GM23338 (cell line): ENCODE data around the gene CENPP. TPM values are rescaled to one million over a fixed set of nuclear protein-coding genes. Genes with fewer than 3 reads are reported as not detected.

Source experiments
- ATAC-seq: fragments of 200-7000 bp; cut with Tn5 transposase; 3 replicates; pipeline ENCODE4 v1.9.1; 2020
- DNase-seq: peaks from one replicate; pipeline ENCODE4 v3.0.0-alpha.2; 2015; ENCODE audit warnings: low spot score
- H2AFZ ChIP-seq: fragments of 200-600 bp; sonication (generic); 2 replicates; pipeline ENCODE4 v1.8.0; 2016; ENCODE audit warnings: antibody characterized with exemption, mild to moderate bottlenecking, moderate library complexity
- H3F3A ChIP-seq: fragments of 200-600 bp; sonication (generic); replicated peaks from 2 replicates; pipeline ENCODE4 v1.8.0; 2017; ENCODE audit warnings: antibody characterized with exemption, mixed run types, low read depth
- H3K27ac ChIP-seq: fragments of 200-600 bp; sonication (generic); 2 replicates; pipeline ENCODE4 v1.6.1; 2016; ENCODE audit warnings: low read depth
- H3K27me3 ChIP-seq: fragments of 200-600 bp; sonication (generic); 2 replicates; pipeline ENCODE4 v1.8.0; 2016; ENCODE audit warnings: mild to moderate bottlenecking, mixed run types, moderate library complexity; ENCODE audit not compliant: insufficient read depth
- H3K36me3 ChIP-seq: fragments of 200-600 bp; sonication (generic); 2 replicates; pipeline ENCODE4 v1.8.0; 2016; ENCODE audit warnings: mild to moderate bottlenecking; ENCODE audit not compliant: insufficient read depth
- H3K4me1 ChIP-seq: fragments of 200-600 bp; sonication (generic); 2 replicates; pipeline ENCODE4 v1.8.0; 2016; ENCODE audit warnings: mild to moderate bottlenecking, moderate library complexity; ENCODE audit not compliant: insufficient read depth
- H3K4me2 ChIP-seq: fragments of 200-600 bp; sonication (generic); 2 replicates; pipeline ENCODE4 v1.7.1; 2017; ENCODE audit warnings: mixed run types
- H3K4me3 ChIP-seq: fragments of 200-600 bp; sonication (generic); 2 replicates; pipeline ENCODE4 v1.6.1; 2016; ENCODE audit warnings: mixed run types
- H3K79me2 ChIP-seq: fragments of 200-600 bp; sonication (generic); replicated peaks from 2 replicates; pipeline ENCODE4 v1.8.0; 2017; ENCODE audit warnings: mild to moderate bottlenecking; ENCODE audit not compliant: insufficient read depth
- H3K9me2 ChIP-seq: fragments of 200-600 bp; sonication (generic); 2 replicates; pipeline ENCODE4 v1.8.0; 2017; ENCODE audit not compliant: insufficient read depth
- H4K20me1 ChIP-seq: fragments of 200-600 bp; sonication (generic); replicated peaks from 2 replicates; pipeline ENCODE4 v1.8.0; 2017; ENCODE audit warnings: mild to moderate bottlenecking; ENCODE audit not compliant: insufficient read depth
- H3K27ac Mint-ChIP-seq: 2 replicates; pipeline ENCODE4 v1.8.0; 2020; ENCODE audit warnings: inconsistent platforms, mild to moderate bottlenecking, moderate library complexity, mixed read lengths
- H3K27me3 Mint-ChIP-seq: 3 replicates; pipeline ENCODE4 v1.8.0; 2022; ENCODE audit warnings: low read depth, mild to moderate bottlenecking, moderate library complexity, mixed read lengths, inconsistent platforms; ENCODE audit not compliant: insufficient read depth, poor library complexity
- H3K36me3 Mint-ChIP-seq: 3 replicates; pipeline ENCODE4 v1.8.0; 2021; ENCODE audit warnings: low read depth, mild to moderate bottlenecking, inconsistent platforms, moderate library complexity, mixed read lengths
- H3K4me1 Mint-ChIP-seq: 3 replicates; pipeline ENCODE4 v1.8.0; 2020; ENCODE audit warnings: mild to moderate bottlenecking, inconsistent platforms, mixed read lengths
- H3K4me3 Mint-ChIP-seq: 3 replicates; pipeline ENCODE4 v1.8.0; 2021; ENCODE audit warnings: moderate library complexity, mild to moderate bottlenecking, inconsistent platforms, mixed read lengths
- H3K9me3 Mint-ChIP-seq: 3 replicates; pipeline ENCODE4 v1.8.0; 2020; ENCODE audit warnings: moderate library complexity, mild to moderate bottlenecking, inconsistent platforms, mixed read lengths
- EZH2 ChIP-seq: fragments of 200-600 bp; sonication (generic); IDR thresholded peaks from one replicate; pipeline ENCODE4 v1.8.0; 2017; ENCODE audit warnings: antibody characterized with exemption, mild to moderate bottlenecking, low read depth; ENCODE audit not compliant: unreplicated experiment
- EZH2phosphoT487 ChIP-seq: fragments of 200-600 bp; sonication (generic); IDR thresholded peaks from one replicate; pipeline ENCODE4 v1.8.1; 2018; ENCODE audit warnings: antibody characterized with exemption; ENCODE audit not compliant: unreplicated experiment
- NANOG ChIP-seq: IDR thresholded peaks from 2 replicates; pipeline ENCODE4 v1.6.1; 2016; ENCODE audit warnings: antibody characterized with exemption, borderline replicate concordance
- STAT1 ChIP-seq: IDR thresholded peaks from one replicate; pipeline ENCODE4 v1.6.1; 2016; ENCODE audit warnings: antibody characterized with exemption; ENCODE audit not compliant: unreplicated experiment
- ZNF331 ChIP-seq: fragments of 250-450 bp; sonication (Bioruptor Pico); IDR thresholded peaks from 2 replicates; pipeline ENCODE4 v1.5.0; 2020; ENCODE audit warnings: low read depth, mild to moderate bottlenecking, moderate library complexity
- polyA plus RNA-seq: library from polyadenylated mRNA; unstranded; fragments of >200 nt; fragmentation: Nextera tagmentation; extraction: Ambion mirVana; gene quantifications from 2 replicates; pipeline ENCODE4 v1.2.1, GENCODE V29; 2016
- total RNA-seq: library from RNA; depleted of rRNA; stranded (reverse); fragments of >200 nt; shearing (Covaris generic); gene quantifications from 2 replicates; pipeline ENCODE4 v1.2.3, GENCODE V29; 2014
- TF ChIP-seq, protein P1 (sequence below), 2 experiments: fragments of 200-600 bp in 1 of 2; sonication (generic) in 1 of 2; conservative IDR thresholded peaks; 2 replicates each; pipeline versions ENCODE4 v1.5.1 to v1.6.1; 2016 to 2017; ENCODE audit warnings: antibody characterized with exemption in 2 of 2, low read depth in 2 of 2, mild to moderate bottlenecking in 2 of 2, moderate library complexity in 1 of 2
- TF ChIP-seq, protein P2 (sequence below): IDR thresholded peaks from 2 replicates; pipeline ENCODE4 v1.6.1; 2016; ENCODE audit warnings: antibody characterized with exemption

CENPP gene
- total and polyA plus RNA-seq, 2 experiments from 2014 or later: 11.0 to 12.6 TPM

DNA sequence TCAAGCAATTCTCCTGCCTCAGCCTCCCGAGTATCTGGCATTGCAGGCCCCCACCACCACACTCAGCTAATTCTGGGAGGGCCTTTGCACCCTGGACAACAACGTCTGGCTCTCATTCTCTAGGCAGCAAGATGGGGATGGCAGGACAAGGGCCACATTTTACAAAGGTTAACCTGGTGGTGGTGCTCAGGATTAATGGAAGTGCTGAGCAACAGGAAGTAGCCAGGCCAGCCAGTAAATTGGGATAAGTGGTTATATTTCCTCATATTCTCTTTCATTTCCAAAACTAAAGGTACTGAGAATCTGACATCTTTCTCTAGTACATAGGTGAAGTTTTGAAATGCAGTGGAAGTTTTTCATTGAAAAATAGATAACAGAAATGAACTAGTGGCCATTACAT lies 181.3 kb downstream of the CENPP start:
- Histone ChIP-seq H3F3A (no peaks in the 10 kb centered on the region), H3K9me2 (no peaks in the 10 kb centered on the region), H3K4me3 (no peak overlapping the region), H3K36me3 (no peaks in the 10 kb centered on the region), H3K4me1 (peaks cover 12% of the 10 kb centered on the region; the same call in 1 of the 2 replicates), H3K79me2 (no peaks in the 10 kb centered on the region), H4K20me1 (no peaks in the 10 kb centered on the region), H3K27ac (no peak overlapping the region), H3K4me2 (no peak overlapping the region), H2AFZ (no peak overlapping the region), H3K27me3 (no peaks in the 10 kb centered on the region)
- Mint-ChIP-seq H3K36me3 (no peaks in the 10 kb centered on the region), H3K27me3 (peaks cover 8% of the 10 kb centered on the region), H3K9me3 (no peaks in the 10 kb centered on the region), H3K4me1 (peaks cover 30% of the 10 kb centered on the region), H3K4me3 (no peak overlapping the region), H3K27ac (no peak overlapping the region)
- ATAC-seq (no peak), DNase-seq (no peak)
- TF ChIP-seq EZH2phosphoT487 (no peak), EZH2 (no peak), ZNF331 (CRISPR knock-in tag) (no peak)
- TF ChIP-seq, protein P1, sequence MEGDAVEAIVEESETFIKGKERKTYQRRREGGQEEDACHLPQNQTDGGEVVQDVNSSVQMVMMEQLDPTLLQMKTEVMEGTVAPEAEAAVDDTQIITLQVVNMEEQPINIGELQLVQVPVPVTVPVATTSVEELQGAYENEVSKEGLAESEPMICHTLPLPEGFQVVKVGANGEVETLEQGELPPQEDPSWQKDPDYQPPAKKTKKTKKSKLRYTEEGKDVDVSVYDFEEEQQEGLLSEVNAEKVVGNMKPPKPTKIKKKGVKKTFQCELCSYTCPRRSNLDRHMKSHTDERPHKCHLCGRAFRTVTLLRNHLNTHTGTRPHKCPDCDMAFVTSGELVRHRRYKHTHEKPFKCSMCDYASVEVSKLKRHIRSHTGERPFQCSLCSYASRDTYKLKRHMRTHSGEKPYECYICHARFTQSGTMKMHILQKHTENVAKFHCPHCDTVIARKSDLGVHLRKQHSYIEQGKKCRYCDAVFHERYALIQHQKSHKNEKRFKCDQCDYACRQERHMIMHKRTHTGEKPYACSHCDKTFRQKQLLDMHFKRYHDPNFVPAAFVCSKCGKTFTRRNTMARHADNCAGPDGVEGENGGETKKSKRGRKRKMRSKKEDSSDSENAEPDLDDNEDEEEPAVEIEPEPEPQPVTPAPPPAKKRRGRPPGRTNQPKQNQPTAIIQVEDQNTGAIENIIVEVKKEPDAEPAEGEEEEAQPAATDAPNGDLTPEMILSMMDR (conservative IDR thresholded peaks at IDR 0.05; ENCODE audit: low read depth in 2 of 2): peak in 1 of 2 experiments; percentile 47; a peak in 2 of 4 replicates

DNA sequence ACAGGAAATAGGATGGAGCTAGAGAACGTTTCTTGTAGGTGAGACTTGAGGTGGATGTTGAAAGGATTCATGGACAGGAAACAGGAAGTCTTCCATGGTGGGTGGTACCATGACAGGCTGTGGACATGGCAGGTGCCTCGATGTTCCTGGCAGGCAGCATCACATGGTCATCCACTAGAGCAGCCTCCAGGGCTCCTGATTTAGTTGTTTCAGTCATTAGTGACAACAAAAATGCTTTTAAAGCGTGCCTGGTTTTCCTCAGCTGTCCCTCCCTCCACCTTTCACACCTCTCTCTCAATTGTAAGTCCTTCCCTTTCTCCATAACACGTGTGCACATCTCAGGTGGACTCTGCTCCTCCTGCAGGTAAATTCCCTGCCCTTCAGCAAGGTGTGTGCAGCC lies 181.7 kb downstream of the CENPP start:
- Histone ChIP-seq H3K27ac (no peak overlapping the region), H3K4me1 (peaks cover 12% of the 10 kb centered on the region; the same call in 1 of the 2 replicates), H3K4me3 (no peak overlapping the region), H3F3A (no peaks in the 10 kb centered on the region), H3K79me2 (no peaks in the 10 kb centered on the region), H3K9me2 (no peaks in the 10 kb centered on the region), H2AFZ (no peak overlapping the region), H3K36me3 (no peaks in the 10 kb centered on the region), H4K20me1 (no peaks in the 10 kb centered on the region), H3K27me3 (no peaks in the 10 kb centered on the region), H3K4me2 (no peak overlapping the region)
- Mint-ChIP-seq H3K9me3 (no peaks in the 10 kb centered on the region), H3K4me3 (no peak overlapping the region), H3K4me1 (peaks cover 27% of the 10 kb centered on the region), H3K36me3 (no peaks in the 10 kb centered on the region), H3K27ac (no peak overlapping the region; the same call in 1 of the 2 replicates), H3K27me3 (peaks cover 8% of the 10 kb centered on the region)
- DNase-seq (no peak), ATAC-seq (no peak)
- TF ChIP-seq EZH2phosphoT487 (no peak), NANOG (no peak), STAT1 (no peak), EZH2 (no peak), ZNF331 (CRISPR knock-in tag) (no peak)
- TF ChIP-seq, protein P2, sequence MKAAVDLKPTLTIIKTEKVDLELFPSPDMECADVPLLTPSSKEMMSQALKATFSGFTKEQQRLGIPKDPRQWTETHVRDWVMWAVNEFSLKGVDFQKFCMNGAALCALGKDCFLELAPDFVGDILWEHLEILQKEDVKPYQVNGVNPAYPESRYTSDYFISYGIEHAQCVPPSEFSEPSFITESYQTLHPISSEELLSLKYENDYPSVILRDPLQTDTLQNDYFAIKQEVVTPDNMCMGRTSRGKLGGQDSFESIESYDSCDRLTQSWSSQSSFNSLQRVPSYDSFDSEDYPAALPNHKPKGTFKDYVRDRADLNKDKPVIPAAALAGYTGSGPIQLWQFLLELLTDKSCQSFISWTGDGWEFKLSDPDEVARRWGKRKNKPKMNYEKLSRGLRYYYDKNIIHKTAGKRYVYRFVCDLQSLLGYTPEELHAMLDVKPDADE: no peak
